ENCODE measurements around the gene FKBP1B.
"Not testable (repeated sequence)": the region's sequence is repeated elsewhere in the genome, so short reads cannot be mapped to it uniquely, and the experiment has no call there.

Gene FKBP1B

DNA sequence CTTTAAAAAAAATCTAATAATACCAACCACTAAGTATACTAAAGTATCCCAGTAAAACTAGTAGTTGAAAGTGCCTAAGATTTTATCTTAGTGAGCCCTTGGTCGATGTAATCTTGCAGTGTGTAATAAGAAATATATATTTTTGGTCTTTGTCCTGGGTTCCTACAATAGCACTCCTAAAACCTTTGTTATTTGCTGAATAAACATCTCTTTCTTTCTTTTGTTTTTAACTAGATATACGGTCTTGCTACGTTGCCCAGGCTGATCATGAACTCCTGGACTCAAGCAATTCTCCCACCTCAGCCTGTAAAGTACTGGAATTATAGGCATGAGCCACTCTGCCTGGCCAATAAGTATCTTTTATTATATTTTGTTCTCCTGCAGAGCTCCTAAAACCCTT, 37.5 kb downstream of the FKBP1B start:
- H3K36me3 ChIP-seq (ENCODE audit: insufficient read depth, low read length) = peaks cover 13% of the 10 kb centered on the region
- no peak overlapping the region for H3K4me2 ChIP-seq (ENCODE audit: low read length)
- H3K9ac ChIP-seq (ENCODE audit: low read depth, low read length) = no peak overlapping the region
- no peak overlapping the region for H3K4me3 ChIP-seq (ENCODE audit: low read length)
- H3K9me3 ChIP-seq (replicated peaks; ENCODE audit: low read length) = no peaks in the 10 kb centered on the region
- H3K27me3 ChIP-seq (ENCODE audit: control insufficient read depth, insufficient read depth, low read length) = no peaks in the 10 kb centered on the region
- H3K4me1 ChIP-seq (ENCODE audit: control insufficient read depth, insufficient read depth, low read length) = peaks cover 20% of the 10 kb centered on the region

DNA sequence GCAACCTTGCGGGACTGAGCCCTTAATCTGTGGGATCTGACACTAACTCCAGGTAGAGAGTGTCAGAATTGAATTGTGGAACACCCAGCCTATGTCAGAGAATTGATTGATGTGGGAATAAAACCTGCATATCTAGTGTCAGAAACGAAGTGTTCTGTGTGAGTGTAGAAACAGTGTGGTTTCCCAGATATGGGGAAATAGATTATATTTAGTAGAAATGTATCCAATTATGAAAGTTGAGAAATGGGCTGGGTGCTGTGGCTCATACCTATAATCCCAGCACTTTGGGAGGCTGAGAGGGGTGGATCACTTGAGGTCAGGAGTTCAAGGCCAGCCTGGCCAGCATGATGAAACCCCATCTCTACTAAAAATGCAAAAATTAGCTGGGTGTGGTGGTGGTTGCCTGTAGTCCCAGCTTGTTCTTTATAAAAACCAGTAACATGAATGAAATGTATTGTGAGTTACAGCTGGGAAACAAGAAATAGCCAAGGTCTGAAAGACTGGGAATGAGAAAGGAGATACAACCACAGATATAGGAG, 39.3 kb downstream of the FKBP1B start:
- H3K4me3 ChIP-seq (ENCODE audit: low read length) = no peak overlapping the region
- H3K9me3 ChIP-seq (replicated peaks; ENCODE audit: low read length) = no peaks in the 10 kb centered on the region
- no peaks in the 10 kb centered on the region for H3K36me3 ChIP-seq (ENCODE audit: insufficient read depth, low read length)
- H3K4me2 ChIP-seq (ENCODE audit: low read length) = no peak overlapping the region
- no peaks in the 10 kb centered on the region for H3K27me3 ChIP-seq (ENCODE audit: control insufficient read depth, insufficient read depth, low read length)
- no peak overlapping the region for H3K9ac ChIP-seq (ENCODE audit: low read depth, low read length)
- H3K4me1 ChIP-seq (ENCODE audit: control insufficient read depth, insufficient read depth, low read length) = peaks cover 7% of the 10 kb centered on the region

DNA sequence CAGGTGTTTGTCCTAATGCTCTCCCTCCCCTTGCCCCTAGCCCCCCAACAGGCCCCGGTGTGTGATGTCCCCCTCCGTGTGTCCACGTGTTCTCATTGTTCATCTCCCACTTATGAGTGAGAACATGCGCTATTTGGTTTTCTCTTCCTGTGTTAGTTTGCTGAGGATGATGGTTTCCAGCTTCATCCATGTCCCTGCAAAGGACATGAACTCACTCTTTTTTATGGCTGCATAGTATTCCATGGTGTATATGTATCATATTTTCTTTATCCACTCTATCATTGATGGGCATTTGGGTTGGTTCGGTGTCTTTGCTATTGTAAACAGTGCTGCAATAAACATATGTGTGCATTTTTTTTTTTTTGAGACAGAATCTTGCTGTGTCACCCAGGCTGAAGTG, 43.7 kb downstream of the FKBP1B start:
- not testable (repeated sequence) for H3K9ac ChIP-seq (ENCODE audit: low read depth, low read length); H3K4me3 ChIP-seq (ENCODE audit: low read length); H3K4me1 ChIP-seq (ENCODE audit: control insufficient read depth, insufficient read depth, low read length); H3K4me2 ChIP-seq (ENCODE audit: low read length); H3K9me3 ChIP-seq (replicated peaks; ENCODE audit: low read length); H3K27me3 ChIP-seq (ENCODE audit: control insufficient read depth, insufficient read depth, low read length); H3K36me3 ChIP-seq (ENCODE audit: insufficient read depth, low read length)

DNA sequence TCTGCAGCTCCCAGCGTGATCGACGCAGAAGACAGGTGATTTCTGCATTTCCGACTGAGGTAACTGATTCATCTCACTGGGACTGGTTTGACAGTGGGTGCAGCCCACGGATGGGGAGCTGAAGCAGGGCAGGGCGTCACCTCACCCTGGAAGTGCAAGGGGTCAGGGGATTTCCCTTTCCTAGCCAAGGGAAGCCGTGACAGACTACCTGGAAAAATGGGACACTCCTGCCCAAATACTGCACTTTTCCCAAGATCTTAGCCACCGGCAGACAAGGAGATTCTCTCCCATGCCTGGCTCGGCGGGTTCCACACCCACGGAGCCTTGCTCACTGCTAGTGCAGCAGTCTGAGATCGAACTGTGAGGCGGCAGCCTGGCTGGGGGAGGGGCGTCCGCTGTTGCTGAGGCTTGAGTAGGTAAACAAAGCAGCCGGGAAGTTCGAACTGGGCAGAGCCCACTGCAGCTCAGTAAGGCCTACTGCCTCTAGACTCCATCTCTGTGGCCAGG, 45.7 kb downstream of the FKBP1B start:
- not testable (repeated sequence) for H3K27me3 ChIP-seq (ENCODE audit: control insufficient read depth, insufficient read depth, low read length); H3K4me2 ChIP-seq (ENCODE audit: low read length); H3K36me3 ChIP-seq (ENCODE audit: insufficient read depth, low read length); H3K9me3 ChIP-seq (replicated peaks; ENCODE audit: low read length); H3K4me3 ChIP-seq (ENCODE audit: low read length); H3K4me1 ChIP-seq (ENCODE audit: control insufficient read depth, insufficient read depth, low read length); H3K9ac ChIP-seq (ENCODE audit: low read depth, low read length)

DNA sequence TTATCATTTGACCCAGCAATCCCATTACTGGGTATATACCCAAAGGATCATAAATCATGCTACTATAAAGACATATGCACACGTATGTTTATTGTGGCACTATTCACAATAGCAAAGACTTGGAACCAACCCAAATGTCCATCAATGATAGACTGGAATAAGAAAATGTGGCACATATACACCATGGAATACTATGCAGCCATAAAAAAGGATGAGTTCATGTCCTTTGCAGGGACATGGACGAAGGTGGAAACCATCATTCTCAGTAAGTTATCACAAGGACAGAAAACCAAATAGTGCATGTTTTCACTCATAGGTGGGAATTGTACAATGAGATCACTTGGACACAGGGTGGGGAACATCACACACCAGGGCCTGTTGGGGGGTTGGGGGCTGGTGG, 51.2 kb downstream of the FKBP1B start:
- not testable (repeated sequence) for H3K36me3 ChIP-seq (ENCODE audit: insufficient read depth, low read length); H3K4me3 ChIP-seq (ENCODE audit: low read length); H3K4me2 ChIP-seq (ENCODE audit: low read length); H3K9ac ChIP-seq (ENCODE audit: low read depth, low read length); H3K9me3 ChIP-seq (replicated peaks; ENCODE audit: low read length); H3K4me1 ChIP-seq (ENCODE audit: control insufficient read depth, insufficient read depth, low read length); H3K27me3 ChIP-seq (ENCODE audit: control insufficient read depth, insufficient read depth, low read length)

DNA sequence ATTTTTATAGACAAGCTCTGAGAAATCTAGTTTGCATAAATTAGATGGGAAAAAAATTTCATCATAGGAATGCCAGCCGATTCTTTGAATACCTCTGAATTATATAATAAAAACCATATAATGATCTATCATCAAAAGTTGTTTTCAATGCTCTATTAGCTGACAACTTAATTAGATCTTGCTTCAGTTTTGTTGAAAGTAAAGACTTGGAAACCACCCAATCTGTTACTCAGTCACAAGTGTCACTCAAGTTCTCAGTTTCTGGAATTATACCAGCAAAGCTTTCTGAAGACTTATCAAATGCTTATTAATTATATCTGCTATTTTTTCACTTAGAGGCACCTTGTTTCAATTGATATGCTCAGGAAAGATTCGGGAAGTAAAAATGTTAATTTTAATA, 52.5 kb downstream of the FKBP1B start:
- no peak overlapping the region for H3K9ac ChIP-seq (ENCODE audit: low read depth, low read length)
- H3K4me2 ChIP-seq (ENCODE audit: low read length) = no peak overlapping the region
- H3K36me3 ChIP-seq (ENCODE audit: insufficient read depth, low read length) = no peaks in the 10 kb centered on the region
- no peak overlapping the region for H3K4me3 ChIP-seq (ENCODE audit: low read length)
- H3K9me3 ChIP-seq (replicated peaks; ENCODE audit: low read length) = no peaks in the 10 kb centered on the region
- no peaks in the 10 kb centered on the region for H3K27me3 ChIP-seq (ENCODE audit: control insufficient read depth, insufficient read depth, low read length)
- H3K4me1 ChIP-seq (ENCODE audit: control insufficient read depth, insufficient read depth, low read length) = peaks cover 3% of the 10 kb centered on the region

DNA sequence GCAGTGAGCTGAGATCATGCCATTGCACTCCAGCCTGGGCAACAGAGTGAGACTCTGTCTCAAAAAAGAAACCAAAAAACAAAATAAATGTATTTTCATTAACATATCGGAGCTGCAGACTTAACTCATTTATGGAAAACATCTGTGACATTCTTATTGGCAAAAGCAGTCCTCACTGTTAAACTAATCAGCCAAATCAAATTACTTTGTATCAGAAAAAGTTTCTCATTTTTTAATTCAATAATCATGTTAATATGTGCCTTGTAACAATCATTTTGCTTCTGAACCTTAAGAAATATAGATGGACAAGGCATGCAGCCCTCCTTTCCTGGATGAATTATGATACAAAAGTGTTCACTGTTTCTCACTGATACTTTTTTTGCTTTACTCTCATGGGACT, 53.1 kb downstream of the FKBP1B start:
- no peaks in the 10 kb centered on the region for H3K9me3 ChIP-seq (replicated peaks; ENCODE audit: low read length)
- H3K4me2 ChIP-seq (ENCODE audit: low read length) = no peak overlapping the region
- H3K9ac ChIP-seq (ENCODE audit: low read depth, low read length) = no peak overlapping the region
- peaks cover 3% of the 10 kb centered on the region for H3K4me1 ChIP-seq (ENCODE audit: control insufficient read depth, insufficient read depth, low read length)
- H3K4me3 ChIP-seq (ENCODE audit: low read length) = no peak overlapping the region
- no peaks in the 10 kb centered on the region for H3K27me3 ChIP-seq (ENCODE audit: control insufficient read depth, insufficient read depth, low read length)
- H3K36me3 ChIP-seq (ENCODE audit: insufficient read depth, low read length) = no peaks in the 10 kb centered on the region

DNA sequence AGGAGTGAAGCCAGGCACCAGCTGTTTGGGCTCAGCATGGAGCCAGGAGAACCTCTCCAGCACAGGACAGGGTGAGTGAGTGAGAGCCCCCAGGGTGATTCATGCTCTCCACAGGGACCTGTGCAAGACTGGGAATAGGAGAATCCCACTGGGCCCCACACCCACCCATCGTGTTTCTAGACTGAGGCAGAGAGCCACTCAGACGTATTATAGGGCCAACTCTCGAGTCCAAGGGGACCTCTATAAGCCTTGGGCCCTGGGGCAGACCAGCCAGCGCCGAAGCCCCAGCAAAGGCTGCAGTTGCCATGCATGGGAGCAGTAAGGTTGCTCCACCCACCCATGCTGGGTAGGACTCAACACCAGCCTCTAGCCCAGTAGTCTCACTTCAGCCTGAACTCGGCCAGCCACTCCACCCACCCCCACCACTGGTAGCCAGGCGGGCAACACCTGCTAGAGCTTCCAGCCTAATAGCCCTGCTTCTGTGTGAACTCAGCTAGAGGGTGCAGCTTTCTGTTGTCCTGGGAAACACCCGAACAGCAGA, 54.6 kb downstream of the FKBP1B start:
- no peak overlapping the region for H3K4me3 ChIP-seq (ENCODE audit: low read length)
- H3K36me3 ChIP-seq (ENCODE audit: insufficient read depth, low read length) = no peaks in the 10 kb centered on the region
- H3K4me1 ChIP-seq (ENCODE audit: control insufficient read depth, insufficient read depth, low read length) = peaks cover 3% of the 10 kb centered on the region
- H3K9ac ChIP-seq (ENCODE audit: low read depth, low read length) = no peak overlapping the region
- no peak overlapping the region for H3K4me2 ChIP-seq (ENCODE audit: low read length)
- H3K9me3 ChIP-seq (replicated peaks; ENCODE audit: low read length) = no peaks in the 10 kb centered on the region
- H3K27me3 ChIP-seq (ENCODE audit: control insufficient read depth, insufficient read depth, low read length) = no peaks in the 10 kb centered on the region

DNA sequence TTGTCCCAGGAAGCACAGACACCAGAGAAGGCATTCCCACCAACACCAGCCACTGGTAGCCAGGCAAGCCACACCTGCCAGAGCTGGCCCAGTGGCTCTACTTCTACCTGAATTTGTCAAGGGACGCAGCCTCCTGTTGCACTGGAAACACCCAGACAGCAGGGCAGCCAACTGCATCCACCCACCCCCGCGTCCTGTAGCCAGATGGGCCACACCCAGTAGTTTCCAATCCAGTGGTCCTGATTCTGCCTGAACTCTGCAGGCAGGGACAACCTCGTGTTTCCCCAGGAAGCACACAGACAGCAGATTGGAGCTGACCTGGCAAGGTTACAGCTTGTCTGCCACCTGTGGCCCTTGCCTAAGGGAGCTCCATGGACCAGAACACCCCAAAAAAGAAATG, 55.4 kb downstream of the FKBP1B start:
- Histone ChIP-seq H3K4me1 (ENCODE audit: control insufficient read depth, insufficient read depth, low read length) (peaks cover 3% of the 10 kb centered on the region), H3K4me3 (ENCODE audit: low read length) (no peak overlapping the region), H3K27me3 (ENCODE audit: control insufficient read depth, insufficient read depth, low read length) (no peaks in the 10 kb centered on the region), H3K9me3 (replicated peaks; ENCODE audit: low read length) (no peaks in the 10 kb centered on the region), H3K9ac (ENCODE audit: low read depth, low read length) (no peak overlapping the region), H3K4me2 (ENCODE audit: low read length) (no peak overlapping the region), H3K36me3 (ENCODE audit: insufficient read depth, low read length) (no peaks in the 10 kb centered on the region)

DNA sequence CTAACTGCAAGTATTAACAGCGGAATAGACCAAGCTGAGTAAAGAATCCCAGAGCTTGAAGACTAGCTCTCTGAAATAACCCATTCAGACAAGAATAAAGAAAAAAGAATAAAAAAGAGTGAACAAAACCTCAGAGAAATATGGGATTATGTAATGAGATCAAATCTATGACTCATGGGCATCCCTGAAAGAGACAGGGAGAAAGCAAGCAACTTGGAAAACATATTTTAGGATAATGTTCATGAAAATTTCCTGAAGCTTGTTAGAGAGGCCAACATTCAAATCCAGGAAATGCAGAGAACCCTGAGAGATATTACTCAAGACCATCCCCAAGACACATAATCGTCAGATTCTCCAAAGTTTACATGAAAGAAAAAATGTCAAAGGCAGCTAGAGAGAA, 56.3 kb downstream of the FKBP1B start:
- Histone ChIP-seq H3K4me3 (ENCODE audit: low read length) (no peak overlapping the region), H3K9ac (ENCODE audit: low read depth, low read length) (no peak overlapping the region)

DNA sequence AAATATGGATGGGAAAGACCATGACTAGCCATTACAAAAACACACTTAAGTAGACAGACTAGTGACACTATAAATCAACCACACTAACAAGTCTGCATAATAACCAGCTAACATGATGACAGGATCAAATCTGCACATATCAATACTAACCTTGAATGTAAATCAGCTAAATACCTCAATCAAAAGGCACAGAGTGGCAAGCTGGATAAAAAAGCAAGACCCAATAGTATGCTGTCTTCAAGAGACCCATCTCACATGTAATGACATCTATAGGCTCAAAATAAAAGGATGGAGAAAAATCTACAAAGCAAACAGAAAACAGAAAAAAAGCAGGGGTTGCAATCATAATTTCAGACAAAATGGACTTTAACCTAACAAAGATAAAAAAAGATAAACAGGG, 57.2 kb downstream of the FKBP1B start:
- Histone ChIP-seq H3K9me3 (replicated peaks; ENCODE audit: low read length) (no peaks in the 10 kb centered on the region), H3K36me3 (ENCODE audit: insufficient read depth, low read length) (no peaks in the 10 kb centered on the region), H3K27me3 (ENCODE audit: control insufficient read depth, insufficient read depth, low read length) (no peaks in the 10 kb centered on the region), H3K4me2 (ENCODE audit: low read length) (no peak overlapping the region), H3K9ac (ENCODE audit: low read depth, low read length) (no peak overlapping the region), H3K4me1 (ENCODE audit: control insufficient read depth, insufficient read depth, low read length) (peaks cover 20% of the 10 kb centered on the region), H3K4me3 (ENCODE audit: low read length) (no peak overlapping the region)

More for the DNA sequence above, 56.3 kb downstream of the FKBP1B start:
- Histone ChIP-seq H3K36me3 (ENCODE audit: insufficient read depth, low read length) (no peaks in the 10 kb centered on the region), H3K9me3 (replicated peaks; ENCODE audit: low read length) (no peaks in the 10 kb centered on the region), H3K4me1 (ENCODE audit: control insufficient read depth, insufficient read depth, low read length) (peaks cover 10% of the 10 kb centered on the region), H3K4me2 (ENCODE audit: low read length) (no peak overlapping the region), H3K27me3 (ENCODE audit: control insufficient read depth, insufficient read depth, low read length) (no peaks in the 10 kb centered on the region)

DNA sequence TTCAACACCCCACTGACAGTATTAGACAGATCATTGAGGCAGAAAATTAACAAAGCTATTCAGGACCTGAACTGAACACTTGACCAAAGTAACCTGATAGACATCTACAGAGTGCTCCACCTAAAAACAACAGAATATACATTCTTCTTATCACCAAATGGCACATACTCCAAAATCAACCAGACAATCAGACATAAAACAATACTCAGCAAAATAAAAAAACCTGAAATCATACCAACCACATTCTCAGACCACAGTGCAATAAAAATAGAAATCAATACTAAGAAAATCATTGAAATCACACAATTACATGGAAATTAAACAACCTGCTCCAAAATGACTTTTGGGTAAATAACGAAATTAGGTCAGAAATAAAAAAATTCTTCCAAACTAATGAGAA, 57.8 kb downstream of the FKBP1B start:
- Histone ChIP-seq H3K9me3 (replicated peaks; ENCODE audit: low read length) (no peaks in the 10 kb centered on the region), H3K4me1 (ENCODE audit: control insufficient read depth, insufficient read depth, low read length) (peaks cover 23% of the 10 kb centered on the region), H3K36me3 (ENCODE audit: insufficient read depth, low read length) (no peaks in the 10 kb centered on the region), H3K4me2 (ENCODE audit: low read length) (no peak overlapping the region), H3K4me3 (ENCODE audit: low read length) (no peak overlapping the region), H3K27me3 (ENCODE audit: control insufficient read depth, insufficient read depth, low read length) (no peaks in the 10 kb centered on the region), H3K9ac (ENCODE audit: low read depth, low read length) (no peak overlapping the region)

Data from skeletal muscle satellite cell (primary cell).